HEK293 (cell line): ENCODE measurements around the gene ACSM3.

Source experiments
- CTCF ChIA-PET: fragments of 350-600 bp; formaldehyde crosslinking; extraction: SDS; loops from one replicate; lab custom pipeline; 2021; ENCODE audit warnings: antibody characterized with exemption; lab: Yijun Ruan, JAX
- POLR2A ChIA-PET: fragments of 300-600 bp; formaldehyde crosslinking; extraction: SDS; loops from one replicate; lab custom pipeline; 2020; ENCODE audit warnings: antibody characterized with exemption, inconsistent platforms; lab: Yijun Ruan, JAX
- H3K27ac ChIP-seq: fragments of 200-500 bp; sonication (Bioruptor generic); 2 replicates; pipeline ENCODE4 v1.5.1; 2014; ENCODE audit warnings: low read depth, low read length, control low read depth, inconsistent platforms; ENCODE audit errors: extremely low read depth
- H3K36me3 ChIP-seq, 2 experiments: fragments of 200-500 bp in 1 of 2; sonication (Bioruptor generic) in 1 of 2; 1 replicate in 1 of 2; 2 replicates in 1 of 2; pipeline ENCODE4 v1.5.1; 2014 to 2017; ENCODE audit warnings: inconsistent platforms in 2 of 2, low read length in 2 of 2; ENCODE audit not compliant: control insufficient read depth in 2 of 2, insufficient read depth in 1 of 2
- H3K4me1 ChIP-seq: fragments of 200-500 bp; sonication (Bioruptor generic); 2 replicates; pipeline ENCODE4 v1.5.1; 2014; ENCODE audit warnings: mild to moderate bottlenecking, low read length, inconsistent platforms; ENCODE audit not compliant: control insufficient read depth, insufficient read depth
- H3K4me3 ChIP-seq: 2 replicates; pipeline ENCODE4 v1.5.1; 2011; ENCODE audit warnings: low read depth, mild to moderate bottlenecking, control low read depth, low read length, moderate library complexity
- H3K9me3 ChIP-seq: fragments of 200-500 bp; sonication (Bioruptor generic); 2 replicates; pipeline ENCODE4 v1.5.1; 2014; ENCODE audit warnings: low read depth, low read length, inconsistent platforms; ENCODE audit not compliant: control insufficient read depth, insufficient read depth
- GLI4 ChIP-seq: fragments of 450-650 bp; formaldehyde crosslinking; IDR thresholded peaks from 2 replicates; pipeline ENCODE4 v1.5.1; 2016; ENCODE audit warnings: missing biosample characterization, missing genetic modification characterization
- PRDM10 ChIP-seq: fragments of 450-650 bp; formaldehyde crosslinking; IDR thresholded peaks from 2 replicates; pipeline ENCODE4 v1.5.1; 2016; ENCODE audit warnings: missing biosample characterization, missing genetic modification characterization
- PRDM6 ChIP-seq: fragments of 450-650 bp; formaldehyde crosslinking; IDR thresholded peaks from 2 replicates; pipeline ENCODE4 v1.5.1; 2017; ENCODE audit warnings: missing biosample characterization, missing genetic modification characterization
- SCRT1 ChIP-seq: fragments of 450-650 bp; formaldehyde crosslinking; IDR thresholded peaks from 2 replicates; pipeline ENCODE4 v1.5.1; 2016; ENCODE audit warnings: missing biosample characterization, missing genetic modification characterization, borderline replicate concordance
- SCRT2 ChIP-seq: fragments of 450-650 bp; formaldehyde crosslinking; IDR thresholded peaks from 2 replicates; pipeline ENCODE4 v1.5.1; 2016; ENCODE audit warnings: missing biosample characterization, missing genetic modification characterization
- ZNF138 ChIP-seq: fragments of 450-650 bp; formaldehyde crosslinking; IDR thresholded peaks from 2 replicates; pipeline ENCODE4 v1.5.1; 2016; ENCODE audit warnings: missing biosample characterization, missing genetic modification characterization, borderline replicate concordance
- ZNF175 ChIP-seq: fragments of 450-650 bp; formaldehyde crosslinking; IDR thresholded peaks from 2 replicates; pipeline ENCODE4 v1.5.1; 2016; ENCODE audit warnings: missing biosample characterization, missing genetic modification characterization
- ZNF19 ChIP-seq: fragments of 450-650 bp; formaldehyde crosslinking; IDR thresholded peaks from 2 replicates; pipeline ENCODE4; 2016; ENCODE audit warnings: missing biosample characterization, missing genetic modification characterization, low read depth
- ZNF394 ChIP-seq: fragments of 450-650 bp; formaldehyde crosslinking; IDR thresholded peaks from 2 replicates; pipeline ENCODE4 v1.5.1; 2016; ENCODE audit warnings: missing biosample characterization, missing genetic modification characterization, mild to moderate bottlenecking, moderate library complexity, borderline replicate concordance
- ZNF398 ChIP-seq: fragments of 450-650 bp; formaldehyde crosslinking; IDR thresholded peaks from 2 replicates; pipeline ENCODE4 v1.5.1; 2017; ENCODE audit warnings: missing biosample characterization, missing genetic modification characterization
- ZNF510 ChIP-seq: fragments of 450-650 bp; formaldehyde crosslinking; IDR thresholded peaks from 2 replicates; pipeline ENCODE4 v1.5.1; 2018; ENCODE audit warnings: mild to moderate bottlenecking, missing genetic modification characterization, missing biosample characterization; ENCODE audit not compliant: insufficient replicate concordance
- ZNF624 ChIP-seq: fragments of 450-650 bp; formaldehyde crosslinking; IDR thresholded peaks from 2 replicates; pipeline ENCODE4 v1.5.1; 2017; ENCODE audit warnings: missing biosample characterization, missing genetic modification characterization
- ZNF660 ChIP-seq: fragments of 450-650 bp; IDR thresholded peaks from 2 replicates; pipeline ENCODE4 v1.5.1; 2018; ENCODE audit warnings: missing biosample characterization, mild to moderate bottlenecking, missing genetic modification characterization
- ZNF707 ChIP-seq: fragments of 450-650 bp; formaldehyde crosslinking; IDR thresholded peaks from 2 replicates; pipeline ENCODE4 v1.5.1; 2016; ENCODE audit warnings: missing biosample characterization, missing genetic modification characterization
- ZSCAN30 ChIP-seq: fragments of 450-650 bp; IDR thresholded peaks from 2 replicates; pipeline ENCODE4 v1.5.1; 2018; ENCODE audit warnings: missing biosample characterization, mild to moderate bottlenecking, missing genetic modification characterization, moderate library complexity
- TF ChIP-seq, protein P1 (sequence below): fragments of 450-650 bp; formaldehyde crosslinking; IDR thresholded peaks from 2 replicates; pipeline ENCODE4 v1.5.1; 2016; ENCODE audit warnings: missing biosample characterization, missing genetic modification characterization, borderline replicate concordance

Gene ACSM3

DNA sequence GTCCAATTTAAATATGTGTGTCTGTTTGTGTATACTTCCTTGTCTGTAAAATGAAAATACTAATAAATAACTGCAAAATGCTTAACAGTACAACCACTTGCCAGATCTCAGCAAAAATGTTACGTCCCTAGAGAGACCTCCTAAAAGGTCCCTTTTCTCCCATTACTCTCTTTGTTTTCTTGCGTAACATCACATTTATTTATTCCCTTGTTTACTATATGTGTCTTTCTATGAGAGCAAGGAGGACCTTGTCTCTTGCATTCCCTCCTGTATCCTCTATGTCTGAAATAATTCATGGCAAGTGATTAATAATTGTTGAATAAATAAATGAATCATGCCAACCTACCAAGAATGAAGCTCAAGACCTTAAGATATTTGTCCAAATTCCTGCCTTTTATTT is 1.9 kb downstream of the ACSM3 start (continued):
- TF ChIP-seq ZNF398 (tag by site-specific recombination) (no peak), SCRT1 (tag by site-specific recombination) (no peak), PRDM6 (tag by site-specific recombination) (no peak), ZNF707 (tag by site-specific recombination) (no peak)

- Histone ChIP-seq H3K4me3 (no peak overlapping the region), H3K36me3 (no peaks in the 10 kb centered on the region), H3K9me3 (no peaks in the 10 kb centered on the region), H3K4me1 (no peaks in the 10 kb centered on the region), H3K27ac (no peak overlapping the region)
- TF ChIP-seq ZNF394 (tag by site-specific recombination) (no peak), ZNF660 (tag by site-specific recombination) (no peak), GLI4 (tag by site-specific recombination) (no peak), ZNF138 (tag by site-specific recombination) (no peak), ZNF624 (no peak), ZNF175 (tag by site-specific recombination) (no peak), ZSCAN30 (tag by site-specific recombination) (no peak), ZNF510 (no peak), PRDM10 (tag by site-specific recombination) (no peak), ZNF19 (tag by site-specific recombination) (no peak), SCRT2 (tag by site-specific recombination) (no peak)
- TF ChIP-seq, protein P1, sequence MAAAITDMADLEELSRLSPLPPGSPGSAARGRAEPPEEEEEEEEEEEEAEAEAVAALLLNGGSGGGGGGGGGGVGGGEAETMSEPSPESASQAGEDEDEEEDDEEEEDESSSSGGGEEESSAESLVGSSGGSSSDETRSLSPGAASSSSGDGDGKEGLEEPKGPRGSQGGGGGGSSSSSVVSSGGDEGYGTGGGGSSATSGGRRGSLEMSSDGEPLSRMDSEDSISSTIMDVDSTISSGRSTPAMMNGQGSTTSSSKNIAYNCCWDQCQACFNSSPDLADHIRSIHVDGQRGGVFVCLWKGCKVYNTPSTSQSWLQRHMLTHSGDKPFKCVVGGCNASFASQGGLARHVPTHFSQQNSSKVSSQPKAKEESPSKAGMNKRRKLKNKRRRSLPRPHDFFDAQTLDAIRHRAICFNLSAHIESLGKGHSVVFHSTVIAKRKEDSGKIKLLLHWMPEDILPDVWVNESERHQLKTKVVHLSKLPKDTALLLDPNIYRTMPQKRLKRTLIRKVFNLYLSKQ (tag by site-specific recombination), result no peak
- ChIA-PET POLR2A (no interaction called here), CTCF (interaction anchor here (0.7 to 2.4 kb wide), 3 partner anchors 9 to 36 kb away, joined by 4 to 8 read pairs (median 5); no protein-coding TSS in a partner anchor)
Observed at GRCh38 chr16:20766294-20766693, 2.5 kb downstream of the ACSM3 start.
